Stimulated activated CD8-positive, alpha-beta memory T cell treated with anti-CD3 and anti-CD28 coated beads, Interleukin-12 subunit alpha, Interleukin-12 subunit beta, amount 100 ng/mL, for 4 hours (primary cell): ENCODE measurements around the gene FN1.

Experiments used
- DNase-seq: peaks from one replicate; pipeline ENCODE4 v3.0.0-alpha.2; 2020; ENCODE audit warnings: low read depth

The FN1 gene

DNA sequence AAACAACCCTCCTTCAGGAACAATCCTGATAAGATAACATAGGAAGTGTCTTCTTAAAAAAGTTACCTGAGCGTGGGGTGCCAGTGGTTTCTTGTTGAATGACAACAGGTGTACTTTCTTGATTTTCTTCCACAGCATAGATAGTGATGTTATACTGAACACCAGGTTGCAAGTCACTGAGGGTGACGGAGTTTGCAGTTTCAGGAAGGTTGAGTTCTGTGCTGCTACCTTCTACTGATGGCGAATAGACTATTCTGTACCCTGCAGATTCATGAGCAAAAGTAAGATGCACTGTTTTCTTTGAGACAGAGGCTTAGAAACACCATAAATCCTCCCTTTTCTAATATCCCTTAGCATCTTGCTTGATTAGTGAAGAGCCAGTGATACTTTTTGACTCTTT, 28.8 kb downstream of the FN1 start:
- no peak for DNase-seq

DNA sequence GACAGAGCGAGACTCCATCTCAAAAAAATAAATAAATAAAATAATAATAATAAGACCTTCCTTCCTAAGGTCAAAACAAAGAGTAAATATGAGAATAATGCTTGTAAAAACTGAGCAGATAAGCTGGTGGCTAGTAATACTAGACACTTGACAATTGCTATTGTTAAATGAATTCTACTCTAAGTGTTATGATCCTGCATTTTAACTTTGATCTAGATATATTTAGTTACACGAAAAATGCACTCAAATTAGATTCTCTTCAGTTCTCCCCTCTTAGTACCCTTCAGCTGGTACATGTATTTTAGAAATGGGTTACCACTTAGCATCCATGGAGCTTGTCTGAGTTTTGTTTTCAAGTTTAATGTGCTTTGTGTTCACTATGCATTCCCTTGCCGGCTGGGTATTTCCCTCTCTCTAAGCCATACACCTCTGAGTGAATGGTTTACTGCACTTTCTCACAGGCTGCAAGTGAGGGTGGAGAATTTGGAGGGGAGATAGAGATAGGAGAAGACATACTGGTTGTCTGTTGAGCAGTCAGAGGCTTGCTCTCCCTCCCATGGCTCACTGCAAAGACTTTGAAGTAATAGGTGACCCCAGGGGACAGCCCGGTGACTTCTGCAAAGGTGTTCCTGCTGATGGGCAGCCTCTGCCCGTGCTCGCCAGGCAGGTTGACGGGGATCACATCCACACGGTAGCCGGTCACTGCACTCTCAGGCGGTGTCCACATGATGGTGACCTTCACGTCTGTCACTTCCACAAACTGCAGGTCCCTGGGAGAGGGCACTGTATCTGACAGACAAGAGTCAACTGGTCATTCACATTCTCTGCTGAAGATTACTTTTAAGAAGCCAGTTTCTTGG, 29.9 kb downstream of the FN1 start:
- no peak for DNase-seq

DNA sequence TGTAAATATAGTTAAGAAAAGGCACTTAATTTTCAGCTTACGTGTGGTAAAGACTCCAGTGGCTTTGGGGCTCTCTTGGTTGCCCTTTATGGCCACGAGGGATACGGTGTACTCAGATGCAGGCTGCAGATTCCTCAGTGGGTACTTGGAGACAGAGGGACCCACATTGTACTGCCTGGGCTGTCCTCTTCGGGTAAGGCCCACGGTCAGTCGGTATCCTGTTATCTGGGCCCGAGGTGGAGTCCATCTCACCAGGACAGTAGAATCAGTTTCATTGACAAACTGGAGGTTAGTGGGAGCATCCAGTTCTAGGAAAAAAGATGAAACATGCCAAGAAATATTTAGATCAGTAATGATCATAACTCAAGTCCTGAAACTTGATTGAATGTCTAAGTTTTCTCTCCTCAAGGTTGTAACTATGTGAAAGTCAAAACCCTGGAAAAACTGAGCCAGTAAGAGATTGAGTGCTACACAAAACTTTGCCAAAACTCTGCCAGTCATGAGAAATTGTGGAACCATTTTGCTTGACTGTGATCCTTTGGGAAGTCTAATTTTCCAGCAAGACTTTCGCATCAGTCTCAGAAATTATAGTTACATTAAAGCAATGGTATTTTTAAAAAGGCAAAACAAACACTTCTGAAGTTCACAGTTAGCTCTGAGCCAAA, 31.4 kb downstream of the FN1 start:
- DNase-seq, result no peak

DNA sequence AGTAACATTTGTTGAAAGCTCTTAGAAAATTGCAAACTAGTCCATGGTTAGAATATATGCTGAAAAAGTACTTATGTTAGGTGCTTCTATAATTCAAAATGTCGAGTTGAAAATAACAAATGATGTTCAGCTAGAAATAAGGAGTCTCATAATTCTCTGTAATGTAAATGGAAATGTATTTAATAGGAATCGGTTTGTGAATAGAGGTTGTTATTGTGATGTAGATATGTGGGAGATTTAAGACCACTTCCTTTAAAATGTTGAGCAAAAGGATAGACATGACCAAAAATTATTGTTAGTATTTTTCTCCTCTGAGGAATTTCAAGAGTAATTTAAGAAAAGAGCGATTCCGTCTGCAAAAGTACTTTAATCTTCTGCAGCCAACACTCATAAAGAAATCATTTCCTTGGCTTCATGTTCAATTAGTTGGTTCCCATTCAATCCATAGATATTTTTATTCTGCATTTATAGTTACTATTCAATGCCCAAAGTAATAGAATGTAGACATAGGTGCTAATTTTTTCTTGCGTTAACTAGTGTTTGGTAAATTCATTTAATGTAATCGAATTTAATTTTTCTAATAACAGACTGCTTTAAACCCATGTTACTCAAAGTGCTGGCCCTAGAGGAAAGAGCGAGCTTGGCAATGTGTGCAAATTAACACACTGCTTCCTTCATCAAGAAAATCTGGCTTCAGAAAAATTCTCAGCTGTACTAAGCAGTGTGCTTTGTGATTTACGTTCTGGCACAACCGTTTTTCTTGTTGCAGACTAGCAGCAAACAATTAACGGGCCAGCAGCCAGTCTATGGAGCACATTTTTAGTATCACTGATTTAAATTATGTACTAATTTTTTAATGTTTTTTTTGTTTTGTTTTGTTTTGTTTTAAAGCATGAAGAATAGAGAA, 32.2 kb downstream of the FN1 start:
- no peak for DNase-seq

DNA sequence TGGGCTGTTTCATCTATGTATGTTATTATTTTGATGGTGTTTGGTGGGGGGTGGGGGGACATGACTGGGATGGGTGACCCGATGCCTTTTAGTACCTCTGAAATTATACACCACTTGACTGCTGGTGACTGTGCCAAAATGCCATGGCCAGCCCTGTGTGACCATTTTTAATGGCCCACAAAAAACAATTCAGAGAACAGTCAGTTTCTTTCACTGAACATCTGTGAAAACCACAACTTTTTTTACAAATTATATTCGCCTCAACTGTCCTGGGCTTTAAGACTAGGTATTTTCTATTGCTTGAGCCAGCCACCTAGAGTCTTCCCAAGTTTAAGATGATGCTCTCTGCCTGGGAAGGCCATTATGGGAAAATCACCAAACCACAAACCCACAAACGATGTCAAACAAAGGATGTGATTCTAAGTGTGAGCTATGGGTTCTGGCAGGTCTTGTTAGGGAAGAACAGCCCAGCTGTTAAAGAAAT, 33.9 kb downstream of the FN1 start:
- DNase-seq, result no peak

DNA sequence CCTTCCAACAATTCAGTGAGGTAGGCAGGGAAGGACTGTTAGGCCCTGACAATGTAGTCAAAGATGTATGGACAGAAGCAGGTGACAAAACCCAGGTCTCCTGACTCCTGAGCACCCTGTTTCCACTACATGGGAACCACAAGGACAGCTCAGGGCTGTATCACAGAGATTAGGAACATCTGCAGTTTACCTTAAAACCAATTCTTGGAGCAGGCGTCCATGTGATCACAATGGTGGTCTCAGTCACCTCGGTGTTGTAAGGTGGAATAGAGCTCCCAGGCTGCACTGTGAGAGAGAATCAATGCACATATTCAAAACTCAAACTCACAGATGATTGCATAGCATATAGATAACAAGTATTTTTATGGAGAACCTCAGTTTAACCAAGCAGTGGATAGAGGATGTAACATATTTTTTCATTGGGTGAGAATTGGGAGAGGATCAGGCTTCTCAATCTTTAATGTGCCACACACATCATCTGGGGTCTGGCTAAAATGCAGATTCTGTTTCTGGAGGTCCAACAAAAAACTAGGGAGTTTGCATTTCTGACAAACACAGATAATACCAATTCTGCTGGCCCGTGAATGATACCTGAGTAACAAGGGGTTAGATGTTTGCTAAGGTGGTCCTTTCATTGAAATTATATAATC, 36.7 kb downstream of the FN1 start:
- no peak for DNase-seq

DNA sequence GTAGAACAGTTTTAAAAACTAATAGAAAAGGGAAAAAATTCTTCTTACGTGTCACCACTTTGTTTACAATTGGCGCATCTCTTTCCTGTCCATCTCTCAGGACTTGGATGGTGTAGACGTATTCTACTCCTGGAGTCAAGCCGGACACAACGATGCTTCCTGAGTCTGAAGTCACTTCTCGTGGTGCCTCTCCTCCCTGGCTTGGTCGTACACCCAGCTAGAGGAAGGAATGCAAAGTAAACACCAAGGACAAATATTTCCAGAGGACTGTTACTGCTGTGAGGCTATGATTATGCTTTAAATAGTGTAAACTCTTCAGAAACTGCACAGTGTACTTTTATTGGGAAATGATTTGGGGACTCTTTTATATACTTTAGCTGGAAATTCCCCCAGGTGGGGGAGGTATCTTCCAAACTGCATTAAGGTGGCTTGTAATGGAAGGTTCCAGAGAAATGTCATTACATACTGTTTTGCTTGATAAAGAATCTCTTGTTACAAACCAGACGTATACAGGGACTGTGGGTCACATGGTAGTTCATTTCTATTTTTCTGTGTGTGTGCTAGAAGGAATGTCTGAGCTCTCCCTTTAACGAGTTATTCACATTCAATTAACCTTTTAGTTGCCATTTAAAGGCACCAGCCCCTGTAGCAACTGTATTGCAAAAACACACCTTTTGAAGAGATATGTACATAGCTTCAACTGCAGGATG, 38.1 kb downstream of the FN1 start:
- DNase-seq, result no peak

DNA sequence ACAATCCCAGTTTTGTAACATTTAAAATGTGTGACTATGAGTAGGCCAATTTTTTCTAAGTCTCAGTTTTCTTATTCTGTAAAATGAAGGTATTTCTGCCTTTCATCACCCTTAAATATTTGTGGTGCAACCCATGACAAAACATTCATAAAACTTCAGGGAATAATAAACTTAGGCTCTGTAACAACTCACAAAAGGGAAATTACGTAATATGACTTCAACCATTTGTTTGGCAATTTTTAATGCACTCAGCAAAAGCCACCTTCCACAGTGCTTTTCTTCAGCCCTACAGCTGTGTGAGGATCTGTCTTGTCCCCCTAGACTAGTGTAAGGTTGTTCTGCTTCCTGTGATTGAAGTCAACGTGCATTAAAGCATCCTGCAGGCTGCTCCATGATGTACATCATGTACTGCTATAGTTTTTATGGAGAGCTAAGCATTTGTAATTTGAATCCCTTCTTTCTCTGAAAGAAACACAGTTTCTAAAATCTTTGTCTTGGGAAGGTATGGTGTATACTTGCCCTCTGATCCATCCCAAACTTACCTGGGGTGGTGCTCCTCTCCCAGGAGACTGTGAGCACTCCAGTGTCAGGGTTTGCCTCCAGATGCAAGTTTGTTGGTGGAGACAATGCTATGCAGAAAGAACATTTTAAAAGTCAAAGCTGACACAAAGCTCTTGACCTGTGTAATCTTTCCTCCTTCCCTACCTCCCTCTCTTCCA, 39.1 kb downstream of the FN1 start:
- DNase-seq, result no peak

DNA sequence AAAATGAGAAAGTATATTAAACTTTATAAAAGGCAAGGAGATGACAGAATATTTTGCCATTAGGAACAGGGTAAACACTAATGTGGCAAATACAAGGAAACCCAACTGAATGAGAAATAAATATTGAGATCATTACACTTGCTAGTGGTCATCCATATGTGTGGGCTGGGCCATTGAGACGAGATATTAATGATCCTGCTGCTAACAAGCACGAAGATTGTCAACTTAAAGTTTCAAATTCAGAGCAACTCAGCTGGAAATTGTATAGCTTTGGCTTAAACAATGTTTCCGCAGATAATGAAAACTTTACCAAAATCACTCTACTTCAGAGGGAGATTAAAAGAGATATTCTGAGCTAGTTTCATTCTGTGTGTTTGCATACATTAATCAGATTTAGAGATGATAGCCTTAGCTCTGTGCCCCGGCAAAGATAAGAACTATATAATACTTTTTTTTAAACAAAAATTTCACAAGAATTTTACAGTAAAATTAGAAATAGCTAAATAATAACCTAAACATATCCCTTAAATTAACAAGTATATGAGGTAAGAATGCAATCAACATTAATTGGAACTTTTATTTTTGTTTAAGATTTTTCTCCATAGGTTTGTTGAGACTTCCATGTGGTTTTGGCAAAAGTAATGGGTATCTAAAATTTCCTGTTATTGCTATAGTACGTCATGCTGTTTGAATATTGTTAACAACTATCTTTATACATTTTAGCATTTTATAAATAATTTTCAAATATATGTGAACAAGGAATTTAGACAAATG, 40.0 kb downstream of the FN1 start:
- DNase-seq, result no peak

DNA sequence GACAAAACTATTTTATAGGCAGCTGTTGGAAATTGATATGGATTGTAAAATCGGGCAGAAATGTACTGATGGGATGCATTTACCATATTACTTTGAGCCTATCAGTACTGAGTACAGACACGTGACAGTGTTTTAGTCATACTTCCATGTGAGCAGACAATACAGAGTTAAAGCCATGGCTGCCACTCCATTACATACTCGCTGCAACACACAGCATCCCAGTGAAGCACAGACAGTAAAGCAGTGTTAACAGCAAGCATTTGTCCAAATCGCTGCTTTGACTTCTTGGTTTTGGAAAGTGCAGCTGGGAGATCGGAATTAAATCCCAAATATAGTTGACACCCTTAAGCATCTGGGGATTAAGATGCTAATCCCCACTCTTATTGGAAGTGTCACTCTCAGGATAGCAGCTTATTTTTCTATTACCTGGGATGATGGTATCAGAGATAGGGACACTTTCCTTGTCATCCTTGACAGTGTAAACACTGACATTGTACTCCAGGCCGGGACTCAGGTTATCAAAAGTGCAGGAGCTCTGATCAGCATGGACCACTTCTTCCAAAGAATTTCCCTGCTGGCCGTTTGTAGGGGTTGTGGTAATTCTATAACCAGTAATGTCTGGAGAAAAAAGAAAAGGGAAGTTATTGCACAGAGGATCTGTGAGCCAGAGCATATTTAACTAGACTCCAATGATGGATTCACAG, 41.6 kb downstream of the FN1 start:
- no peak for DNase-seq

DNA sequence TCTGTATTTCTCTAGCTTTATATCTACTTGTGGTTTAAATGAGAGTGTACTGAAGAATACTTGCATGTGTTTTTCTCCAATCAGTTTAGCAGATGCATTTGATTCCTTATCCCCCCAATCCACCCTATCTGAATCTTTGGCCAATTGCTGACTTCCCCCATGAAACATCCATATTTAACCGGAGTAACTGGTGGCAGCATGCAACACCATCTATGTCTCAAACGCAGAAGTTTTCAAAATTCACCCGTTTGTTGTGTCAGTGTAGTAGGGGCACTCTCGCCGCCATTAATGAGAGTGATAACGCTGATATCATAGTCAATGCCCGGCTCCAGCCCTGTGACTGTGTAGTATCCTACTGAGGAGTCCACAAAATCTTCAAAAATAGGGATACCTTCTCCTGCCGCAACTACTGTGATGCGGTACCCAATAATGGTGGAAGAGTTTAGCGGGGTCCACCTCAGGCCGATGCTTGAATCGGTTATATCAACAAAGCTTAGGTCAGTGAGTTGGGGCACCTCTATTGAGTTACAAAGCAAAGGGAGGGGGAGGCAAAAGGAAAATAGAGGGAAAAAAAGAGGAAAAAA, 43.1 kb downstream of the FN1 start:
- no peak for DNase-seq

DNA sequence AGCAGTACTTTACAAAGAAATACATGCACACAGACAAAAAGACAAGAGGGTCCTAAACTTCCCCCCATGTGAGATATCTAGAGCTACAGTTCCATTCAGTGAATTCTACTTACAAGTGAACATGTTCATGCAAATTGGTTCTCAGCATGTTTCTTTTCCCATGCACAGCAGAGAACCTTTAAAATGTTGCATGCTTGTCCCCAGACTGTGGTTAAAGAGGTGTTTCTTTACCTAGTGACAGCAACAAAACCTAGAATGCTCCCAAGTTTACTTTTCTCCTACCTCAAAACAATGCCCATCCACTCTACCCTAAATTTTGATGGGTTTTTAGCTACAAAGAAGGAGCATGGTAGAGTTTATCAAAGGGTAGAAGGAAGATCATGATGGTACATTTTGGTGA, 43.7 kb downstream of the FN1 start:
- DNase-seq, result no peak

DNA sequence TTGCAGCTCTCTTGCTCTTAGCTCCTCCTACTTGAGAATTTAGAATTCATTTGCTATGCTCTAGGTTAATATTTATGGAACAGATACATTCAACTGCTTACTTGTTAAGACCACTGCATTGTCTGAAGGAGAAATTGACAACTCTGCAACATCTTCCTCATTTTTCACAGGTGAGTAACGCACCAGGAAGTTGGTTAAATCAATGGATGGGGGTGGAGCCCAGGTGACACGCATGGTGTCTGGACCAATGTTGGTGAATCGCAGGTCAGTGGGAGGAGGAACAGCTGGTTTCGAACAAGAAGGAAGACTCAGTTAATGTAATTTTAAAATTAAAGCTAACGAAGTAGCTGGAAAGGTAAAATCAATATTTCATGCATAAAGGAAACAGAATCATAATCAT, 44.3 kb downstream of the FN1 start:
- DNase-seq, result no peak

DNA sequence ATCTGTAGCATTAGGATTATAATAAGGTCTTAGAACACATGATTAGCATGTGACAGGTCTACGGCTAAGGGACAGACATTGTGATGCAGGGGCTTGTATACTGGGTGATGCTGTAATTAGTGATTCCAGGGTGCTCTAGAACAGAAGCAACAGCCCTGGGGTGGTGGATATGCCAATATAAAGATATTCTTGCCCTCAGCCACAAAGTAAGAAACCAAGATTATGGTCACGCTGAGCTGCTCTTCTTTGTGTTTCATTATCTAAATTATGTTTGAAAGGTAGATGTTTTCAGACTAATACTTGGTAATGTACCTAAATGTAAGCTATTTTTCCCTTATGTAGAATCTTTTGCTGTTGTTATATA, 45.3 kb downstream of the FN1 start:
- no peak for DNase-seq

DNA sequence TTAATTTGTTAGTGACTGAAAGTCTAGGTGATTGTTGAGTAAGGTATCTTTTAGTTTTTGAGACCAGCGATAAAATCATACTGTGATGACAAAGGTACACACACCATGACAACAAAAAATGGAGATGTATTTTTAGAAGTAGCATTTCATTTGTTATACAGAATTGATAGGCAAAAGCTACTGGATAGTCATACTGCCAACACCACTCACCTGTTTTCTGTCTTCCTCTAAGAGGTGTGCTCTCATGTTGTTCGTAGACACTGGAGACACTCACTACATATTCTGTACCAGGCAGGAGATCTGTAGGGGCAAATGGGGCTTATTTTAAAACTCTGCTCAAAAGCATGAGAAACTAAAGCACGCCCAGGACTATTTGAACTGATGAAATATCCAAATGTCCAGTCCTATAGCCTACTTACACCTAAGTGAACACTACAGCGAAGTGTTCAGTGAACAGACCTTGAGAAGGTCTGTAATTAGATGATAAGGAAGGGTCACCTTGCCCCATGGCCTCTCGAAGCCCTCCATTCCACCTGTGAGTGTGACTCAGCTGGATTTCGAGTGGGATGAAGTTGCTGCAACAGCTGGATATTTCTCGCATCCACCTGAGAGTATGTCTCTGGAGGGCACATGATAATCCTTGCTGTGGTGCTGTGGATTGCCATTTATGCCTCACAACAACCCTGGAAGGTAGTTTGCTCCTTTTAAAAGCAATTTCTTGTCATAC, 47.7 kb downstream of the FN1 start:
- no peak for DNase-seq

DNA sequence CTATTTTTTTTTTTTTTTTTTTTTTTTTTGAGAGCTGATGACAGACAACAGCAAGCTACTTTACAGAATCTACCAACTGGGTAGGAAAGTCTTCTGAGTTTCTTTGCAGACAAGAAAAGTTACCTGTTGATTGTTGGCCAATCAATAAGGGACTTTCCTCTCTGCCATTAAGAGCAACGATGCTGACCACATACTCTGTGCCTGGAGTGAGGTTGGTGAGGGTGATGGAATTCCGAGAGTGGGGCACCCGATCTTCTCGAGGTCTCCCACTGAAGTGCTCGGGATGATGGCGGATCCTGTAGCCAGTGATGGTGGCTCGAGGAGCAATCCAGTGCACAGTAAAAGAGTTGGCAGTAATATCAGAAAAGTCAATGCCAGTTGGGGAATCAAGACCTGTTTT, 49.3 kb downstream of the FN1 start:
- no peak for DNase-seq

DNA sequence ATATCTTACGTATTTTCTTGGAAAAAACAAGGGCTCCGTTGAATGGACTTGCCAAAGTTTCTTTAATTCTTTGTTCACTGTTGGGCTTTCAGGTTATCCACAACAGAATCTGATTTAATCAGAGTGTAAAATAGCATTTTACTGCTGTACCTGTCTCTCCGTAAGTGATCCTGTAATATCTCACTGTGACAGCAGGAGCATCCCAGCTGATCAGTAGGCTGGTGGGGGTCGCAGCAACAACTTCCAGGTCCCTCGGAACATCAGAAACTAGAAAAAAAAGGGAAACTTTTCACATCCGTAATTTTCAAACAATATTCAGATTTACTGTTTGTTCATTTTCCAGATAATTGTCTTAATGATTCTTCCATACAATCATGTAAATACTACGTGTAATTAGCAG, 51.2 kb downstream of the FN1 start:
- no peak for DNase-seq

DNA sequence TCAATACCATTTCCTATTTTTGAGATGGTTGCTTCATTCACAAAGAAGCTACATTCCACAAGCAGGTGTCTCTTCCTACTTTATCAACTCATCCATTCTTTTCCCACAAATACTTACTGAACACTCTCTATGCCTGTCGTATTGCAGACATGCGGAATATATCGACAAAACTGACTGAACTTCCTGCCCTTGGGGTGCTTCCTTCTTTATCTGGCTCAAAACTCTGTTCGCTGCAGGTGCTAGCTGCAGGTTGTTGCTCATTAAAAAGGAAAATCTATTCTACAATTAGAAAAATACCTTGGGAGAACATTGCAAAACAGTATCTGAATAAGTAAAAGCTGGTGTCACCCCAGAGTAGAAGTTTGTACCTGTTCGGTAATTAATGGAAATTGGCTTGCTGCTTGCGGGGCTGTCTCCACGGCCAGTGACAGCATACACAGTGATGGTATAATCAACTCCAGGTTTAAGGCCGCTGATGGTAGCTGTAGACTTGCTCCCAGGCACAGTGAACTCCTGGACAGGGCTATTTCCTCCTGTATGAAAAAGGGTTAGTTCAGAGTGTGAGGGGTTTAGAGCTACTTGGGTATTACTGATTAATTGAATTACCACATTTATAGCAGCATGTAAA, 52.1 kb downstream of the FN1 start:
- DNase-seq, result no peak
